IPS-NIHi7 (cell line): ENCODE measurements around the gene SIN3B.
"Not testable (repeated sequence)": the region's sequence is repeated elsewhere in the genome, so short reads cannot be mapped to it uniquely, and the experiment has no call there.

Experiments used
- DNase-seq: peaks from one replicate; pipeline ENCODE4 v3.0.0; 2012; ENCODE audit warnings: mixed read lengths; ENCODE audit errors: extremely low spot score

Gene SIN3B

DNA sequence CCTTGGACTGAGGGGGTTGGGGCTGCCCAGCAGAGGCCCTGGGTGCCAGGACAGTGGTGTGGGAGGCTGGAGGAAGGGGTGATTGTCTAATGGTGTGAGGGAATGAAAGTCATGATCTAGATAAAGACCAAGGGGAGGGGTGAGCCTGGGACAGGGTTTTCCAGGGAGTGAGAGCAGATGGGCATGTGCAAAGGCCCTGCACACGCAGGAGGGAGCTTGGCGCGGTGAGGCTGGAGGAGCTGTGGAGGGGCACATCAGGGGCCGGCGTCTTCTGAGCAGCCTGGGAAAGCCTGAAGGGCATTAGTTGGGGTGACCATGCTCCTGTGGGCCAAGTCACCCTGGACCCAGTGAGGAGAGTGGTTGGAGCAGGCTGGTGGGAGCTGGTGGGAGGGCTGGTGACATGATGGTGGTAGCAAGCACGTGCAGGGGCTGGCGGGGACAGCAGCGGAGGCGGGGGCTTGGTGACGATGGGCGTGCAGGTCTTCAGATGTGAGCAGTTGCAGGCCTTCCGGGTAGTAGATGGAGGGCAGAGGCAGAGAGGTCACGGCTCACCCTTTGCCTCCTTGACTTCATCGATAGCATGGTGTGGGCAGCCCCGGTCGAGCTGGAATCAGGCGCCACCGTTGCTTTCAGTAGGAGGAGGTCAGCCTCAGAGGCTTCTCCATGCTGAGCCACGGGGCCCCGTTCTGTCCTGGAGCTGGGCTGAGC is 39.4 kb downstream of the SIN3B start:
- DNase-seq, result no peak

DNA sequence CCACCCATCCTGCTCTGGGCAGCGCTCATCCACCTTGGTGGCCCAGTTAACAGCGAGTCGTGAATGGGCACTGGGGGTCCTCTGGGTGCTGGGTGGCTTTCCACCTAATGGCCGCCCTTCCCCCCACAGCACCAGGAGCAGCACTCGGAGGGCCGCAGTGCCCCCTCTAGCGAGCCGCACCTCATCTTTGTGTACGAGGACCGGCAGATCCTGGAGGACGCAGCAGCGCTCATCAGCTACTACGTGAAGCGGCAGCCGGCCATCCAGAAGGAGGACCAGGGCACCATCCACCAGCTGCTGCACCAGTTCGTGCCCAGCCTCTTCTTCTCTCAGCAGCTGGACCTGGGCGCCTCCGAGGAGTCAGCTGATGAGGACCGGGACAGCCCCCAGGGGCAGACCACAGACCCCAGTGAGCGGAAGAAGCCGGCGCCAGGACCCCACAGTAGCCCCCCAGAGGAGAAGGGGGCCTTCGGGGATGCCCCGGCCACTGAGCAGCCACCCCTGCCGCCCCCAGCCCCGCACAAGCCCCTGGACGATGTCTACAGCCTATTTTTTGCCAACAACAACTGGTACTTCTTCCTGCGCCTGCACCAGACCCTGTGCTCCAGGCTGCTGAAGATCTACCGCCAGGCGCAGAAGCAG is 40.3 kb downstream of the SIN3B start:
- no peak for DNase-seq

DNA sequence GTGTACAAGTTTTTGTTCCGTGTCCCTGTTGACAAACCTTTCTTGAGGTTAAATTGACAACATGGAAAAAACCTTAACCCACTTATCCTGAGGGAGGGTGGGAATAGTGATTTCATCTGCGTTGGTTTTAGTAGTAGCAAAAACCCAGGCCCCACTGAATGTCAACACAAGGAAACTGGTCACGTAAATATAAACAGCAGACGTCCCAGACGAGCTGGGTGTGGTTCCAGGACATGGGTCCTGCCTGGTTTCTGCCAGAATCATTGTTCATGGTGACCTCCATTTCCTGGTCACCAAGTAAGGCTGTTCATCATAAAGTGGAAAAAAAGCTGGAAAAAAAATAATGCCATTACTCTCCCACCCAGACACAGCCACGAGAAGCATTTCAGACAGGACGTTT is 42.7 kb downstream of the SIN3B start:
- DNase-seq, result no peak

DNA sequence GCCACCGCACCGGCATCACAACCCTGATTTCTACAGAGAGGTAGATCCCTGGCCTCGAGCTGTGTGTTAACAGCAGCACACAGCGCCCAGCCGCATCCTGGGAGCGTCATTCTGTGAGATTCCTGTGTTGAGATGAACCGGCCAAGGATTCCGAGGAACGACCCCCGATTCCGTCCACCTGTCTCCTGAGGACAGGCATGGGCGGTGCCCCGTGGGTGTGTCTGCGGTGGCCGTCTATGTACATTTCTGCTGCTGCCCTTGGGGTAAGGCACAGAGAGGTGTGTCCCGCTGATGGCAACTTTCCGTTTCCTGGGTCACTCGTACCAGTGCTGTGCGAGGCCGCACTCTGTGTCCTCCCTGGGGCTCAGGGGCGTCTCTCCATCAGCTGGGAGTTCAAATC is 43.5 kb downstream of the SIN3B start:
- DNase-seq, result no peak

DNA sequence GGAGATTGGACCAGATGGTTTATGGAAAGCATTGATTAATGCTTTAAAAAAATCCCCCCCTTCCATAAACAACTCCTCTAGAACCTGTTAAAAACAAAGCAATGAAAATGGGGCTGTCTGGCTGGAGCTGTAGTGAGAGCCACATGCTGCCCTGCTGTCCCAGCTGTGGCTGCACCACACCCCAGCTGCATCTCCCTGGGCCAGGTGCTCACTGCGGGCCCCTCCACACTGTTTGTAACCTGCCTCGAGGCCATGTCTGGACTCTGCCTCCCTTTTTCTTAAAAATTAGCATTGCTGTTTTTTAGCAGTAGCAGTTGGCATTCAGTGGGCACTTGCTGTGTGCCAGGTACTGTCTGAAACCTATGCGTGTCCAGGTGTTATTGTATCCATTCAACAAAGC is 44.4 kb downstream of the SIN3B start:
- no peak for DNase-seq

DNA sequence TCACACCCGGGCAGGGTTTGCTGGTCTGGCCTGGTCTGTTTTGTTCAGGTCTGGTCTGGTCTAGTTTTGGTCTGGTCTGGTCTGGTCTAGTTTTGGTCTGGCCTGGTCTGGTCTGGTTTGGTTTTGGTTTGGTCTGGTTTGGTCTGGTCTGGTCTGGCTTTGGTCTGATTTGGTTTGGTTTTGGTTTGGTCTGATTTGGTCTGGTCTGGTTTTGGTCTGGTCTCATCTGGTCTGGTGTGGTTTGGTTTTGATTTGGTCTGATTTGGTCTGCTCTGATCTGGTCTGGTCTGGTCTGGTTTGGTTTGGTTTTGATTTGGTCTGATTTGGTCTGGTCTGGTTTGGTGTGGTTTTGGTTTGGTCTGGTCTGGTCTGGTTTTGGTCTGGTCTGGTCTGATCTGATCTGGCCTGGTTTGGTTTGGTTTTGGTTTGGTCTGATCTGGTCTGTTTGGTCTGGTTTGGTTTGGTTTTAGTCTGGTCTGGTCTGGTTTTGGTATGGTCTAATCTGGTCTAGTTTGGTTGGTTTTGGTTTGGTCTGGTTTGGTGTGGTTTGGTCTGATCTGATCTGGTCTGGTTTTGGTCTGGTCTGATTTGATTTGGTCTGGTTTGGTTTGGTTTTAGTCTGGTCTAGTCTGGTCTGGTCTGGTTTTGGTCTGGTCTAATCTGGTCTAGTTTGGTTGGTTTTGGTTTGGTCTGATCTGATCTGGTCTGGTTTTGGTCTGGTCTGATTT is 45.2 kb downstream of the SIN3B start:
- DNase-seq, result no peak

DNA sequence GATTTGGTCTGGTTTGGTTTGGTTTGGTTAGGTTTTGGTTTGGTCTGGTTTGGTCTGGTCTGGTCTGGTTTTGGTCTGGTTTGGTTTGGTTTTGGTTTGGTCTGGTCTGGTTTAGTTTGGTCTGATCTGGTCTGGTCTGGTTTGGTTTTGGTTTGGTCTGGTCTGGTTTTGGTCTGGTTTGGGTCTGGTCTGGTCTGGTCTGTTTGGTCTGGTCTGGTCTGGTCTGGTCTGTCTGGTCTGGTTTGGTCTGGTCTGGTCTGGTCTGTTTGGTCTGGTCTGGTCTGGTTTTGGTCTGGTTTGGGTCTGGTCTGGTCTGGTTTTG is 45.7 kb downstream of the SIN3B start:
- DNase-seq, result not testable (repeated sequence)

DNA sequence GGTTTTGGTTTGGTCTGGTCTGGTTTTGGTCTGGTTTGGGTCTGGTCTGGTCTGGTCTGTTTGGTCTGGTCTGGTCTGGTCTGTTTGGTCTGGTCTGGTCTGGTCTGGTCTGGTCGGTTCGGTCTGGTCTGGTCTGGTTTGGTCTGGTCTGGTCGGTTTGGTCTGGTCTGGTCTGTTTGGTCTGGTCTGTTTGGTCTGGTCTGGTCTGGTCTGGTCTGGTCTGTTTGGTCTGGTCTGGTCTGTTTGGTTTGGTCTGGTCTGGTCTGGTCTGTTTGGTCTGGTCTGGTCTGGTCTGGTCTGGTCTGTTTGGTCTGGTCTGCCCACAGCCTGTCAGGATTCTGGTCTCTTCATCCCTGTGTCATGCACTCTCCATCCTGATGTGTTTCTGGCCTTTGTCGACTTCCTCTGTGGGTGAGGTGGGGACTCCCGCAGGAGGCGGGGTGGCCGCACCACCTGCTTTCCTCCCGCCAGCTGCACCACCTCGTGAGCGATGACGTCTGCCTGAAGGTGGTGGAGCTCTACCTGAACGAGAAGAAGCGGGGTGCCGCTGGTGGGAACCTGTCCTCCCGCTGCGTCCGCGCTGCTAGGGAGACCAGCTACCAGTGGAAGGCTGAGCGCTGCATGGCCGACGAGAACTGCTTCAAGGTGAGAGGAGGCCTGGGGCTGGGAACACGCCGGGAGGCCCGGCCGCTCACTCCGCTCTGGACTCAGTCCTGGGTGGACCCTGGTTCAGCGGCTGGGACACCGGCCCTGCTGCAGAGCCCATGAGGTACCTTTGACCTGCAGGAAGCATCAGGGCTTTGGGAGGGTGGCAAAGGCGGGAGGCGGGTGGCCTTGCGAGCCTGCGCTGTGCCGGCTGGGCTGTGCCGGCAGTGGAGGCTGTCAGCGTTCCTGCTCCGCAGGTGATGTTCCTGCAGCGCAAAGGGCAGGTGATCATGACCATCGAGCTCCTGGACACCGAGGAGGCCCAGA is 46.7 kb downstream of the SIN3B start:
- no peak for DNase-seq

DNA sequence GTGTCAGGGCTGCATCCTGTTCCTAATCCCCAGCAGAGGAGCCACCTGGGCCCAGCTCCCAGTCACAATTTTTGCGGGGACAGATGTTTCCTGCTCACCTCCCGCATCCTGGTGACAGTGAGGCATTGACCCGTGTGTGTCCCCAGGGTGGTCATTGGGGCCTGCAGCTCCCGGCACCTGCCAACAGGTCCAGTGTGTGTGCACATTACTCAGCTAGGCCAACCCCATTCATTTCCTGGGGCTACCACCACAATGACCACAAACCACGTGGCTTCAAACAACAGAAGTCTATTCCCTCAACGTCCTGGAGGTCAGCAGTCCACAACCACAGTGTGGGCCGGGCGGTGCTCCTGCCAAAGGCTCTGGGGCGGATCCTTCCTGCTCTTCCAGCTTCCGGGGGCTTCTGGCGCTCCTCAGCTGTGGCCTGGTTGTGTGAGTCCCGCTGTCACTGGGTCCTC is 47.7 kb downstream of the SIN3B start:
- no peak for DNase-seq

DNA sequence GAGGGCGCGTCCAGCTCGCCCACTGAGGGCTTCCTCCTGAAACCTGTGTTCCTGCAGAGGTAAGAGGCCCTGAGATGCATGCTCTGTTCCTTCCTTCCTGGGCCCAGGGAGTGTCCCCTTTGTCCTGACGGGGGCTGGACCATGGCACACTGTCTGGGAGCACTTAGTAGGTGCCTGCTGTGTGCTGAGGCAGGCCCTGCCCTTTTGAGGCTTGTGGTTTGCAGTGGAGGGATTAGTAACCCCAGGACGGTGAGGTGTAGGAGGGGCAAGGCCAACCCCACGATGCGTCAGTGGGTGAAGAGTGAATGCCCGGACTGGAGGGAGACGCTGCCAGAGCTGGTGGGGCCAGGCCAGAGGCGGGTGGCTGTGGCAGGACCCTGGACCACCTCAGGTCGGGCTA is 48.4 kb downstream of the SIN3B start:
- no peak for DNase-seq

DNA sequence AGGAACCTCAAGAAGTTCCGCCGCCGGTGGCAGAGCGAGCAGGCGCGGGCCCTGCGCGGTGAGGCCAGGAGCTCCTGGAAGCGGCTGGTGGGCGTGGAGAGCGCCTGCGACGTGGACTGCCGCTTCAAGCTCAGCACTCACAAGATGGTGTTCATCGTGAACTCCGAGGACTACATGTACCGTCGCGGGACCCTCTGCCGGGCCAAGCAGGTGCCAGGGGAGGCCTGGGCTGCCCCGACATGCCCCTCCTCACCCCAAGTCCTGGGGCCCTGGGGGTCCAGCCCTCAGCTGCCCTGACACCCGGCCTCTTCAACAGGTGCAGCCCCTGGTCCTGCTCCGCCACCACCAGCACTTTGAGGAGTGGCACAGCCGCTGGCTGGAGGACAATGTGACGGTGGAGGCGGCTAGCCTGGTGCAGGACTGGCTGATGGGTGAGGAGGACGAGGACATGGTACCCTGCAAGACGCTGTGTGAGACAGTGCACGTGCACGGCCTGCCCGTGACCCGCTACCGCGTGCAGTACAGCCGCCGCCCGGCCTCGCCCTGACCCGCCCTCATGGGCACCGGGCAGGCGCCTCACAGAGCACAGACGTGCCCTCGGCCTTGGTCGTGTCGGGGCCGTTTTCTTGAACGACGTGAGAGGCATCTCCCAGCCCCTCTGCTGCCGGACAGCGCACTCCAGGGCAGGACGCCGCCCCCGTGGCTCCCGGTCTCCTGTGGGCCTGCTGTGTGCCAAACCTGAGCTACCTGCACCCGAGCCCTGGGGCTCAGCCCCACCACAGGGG is 49.2 kb downstream of the SIN3B start:
- no peak for DNase-seq

DNA sequence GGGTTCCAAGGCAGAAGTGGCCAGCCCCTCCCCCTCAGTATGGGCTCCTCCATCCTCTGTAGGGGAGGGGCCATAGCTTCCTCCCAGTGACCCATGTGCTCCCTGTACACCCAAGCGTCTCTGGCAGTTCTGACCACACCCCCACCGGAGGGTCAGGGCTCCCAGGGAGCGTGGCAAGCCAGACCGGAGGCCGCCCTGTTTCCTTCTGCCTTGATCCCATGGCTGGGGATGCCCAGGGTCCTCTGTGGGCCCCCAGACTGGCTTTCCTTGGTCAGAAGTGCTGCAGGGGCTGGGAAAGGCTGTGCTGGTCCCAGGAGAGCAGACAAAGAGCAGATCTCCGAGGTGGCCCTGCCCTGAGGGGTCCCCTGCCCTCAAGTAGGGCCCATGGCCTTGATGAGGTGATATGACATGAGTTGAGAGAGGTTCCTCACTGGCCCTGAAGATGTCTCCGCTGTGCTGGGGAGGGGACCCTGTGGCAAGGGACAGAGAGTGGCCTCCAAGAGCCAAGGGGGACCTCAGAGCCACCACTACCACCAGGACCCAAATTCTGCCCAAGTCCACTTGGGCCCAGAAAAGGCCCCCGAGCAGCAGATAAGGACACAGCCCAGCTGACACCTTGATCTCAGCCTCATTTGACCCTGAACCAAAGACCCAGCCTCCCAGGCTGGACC is 51.8 kb downstream of the SIN3B start:
- no peak for DNase-seq

DNA sequence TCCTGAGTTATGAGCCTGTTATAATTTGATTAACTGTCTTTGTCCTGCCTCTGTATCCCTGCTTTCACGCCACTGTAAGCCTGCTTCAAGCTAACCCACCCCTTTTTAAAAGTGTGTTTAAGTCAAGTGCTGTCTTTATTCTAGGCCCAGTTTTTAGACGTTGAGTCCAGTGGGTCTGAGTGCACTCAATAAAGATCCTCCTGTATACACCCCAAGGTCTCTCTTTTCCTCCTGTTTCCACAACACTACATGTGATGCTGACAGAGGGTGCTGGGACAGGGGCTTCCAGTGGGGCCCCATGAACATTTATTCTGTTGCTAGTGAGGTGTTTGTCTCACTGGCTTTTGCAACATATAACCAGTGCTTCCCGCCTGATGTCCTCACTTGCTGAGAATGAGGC is 52.9 kb downstream of the SIN3B start:
- DNase-seq, result no peak

DNA sequence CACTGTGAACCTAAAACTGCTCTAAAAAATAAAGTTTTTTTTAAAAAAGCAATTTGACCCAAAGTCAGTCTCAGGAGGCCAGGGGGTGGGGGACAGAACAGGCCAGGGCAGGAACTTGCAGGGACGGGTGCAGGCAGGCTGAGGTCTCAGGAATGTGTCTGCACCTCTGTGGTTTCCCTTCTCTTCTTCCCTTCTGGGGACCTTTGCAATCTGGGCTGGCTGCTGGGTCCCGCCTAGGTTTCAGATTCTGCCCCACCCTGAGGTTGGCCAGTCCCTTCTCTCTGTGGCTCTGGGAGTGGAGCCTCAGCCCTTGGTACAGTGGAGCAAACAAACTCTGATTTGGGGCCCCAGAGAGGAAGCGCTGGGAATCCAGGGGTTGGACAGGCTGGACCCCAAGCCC is 54.3 kb downstream of the SIN3B start:
- DNase-seq, result no peak

DNA sequence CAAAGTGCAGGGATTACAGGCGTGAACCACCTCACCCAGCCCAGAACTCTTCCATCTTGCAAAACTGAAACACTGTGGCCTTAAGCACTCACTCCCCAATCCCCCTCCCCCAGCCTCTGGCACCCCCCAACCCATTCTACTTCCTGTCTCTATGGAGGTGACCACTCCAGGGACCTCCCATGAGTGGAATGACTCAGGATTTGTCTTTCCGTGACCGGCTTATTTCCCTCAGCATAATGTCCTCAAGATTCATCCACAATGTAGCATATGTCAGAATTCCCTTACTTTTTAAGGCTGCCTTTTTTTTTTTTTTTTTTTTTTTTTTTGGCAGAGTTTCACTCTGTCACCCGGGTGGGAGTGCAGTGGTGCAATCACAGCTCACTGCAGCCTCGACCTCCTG is 56.0 kb downstream of the SIN3B start:
- no peak for DNase-seq

DNA sequence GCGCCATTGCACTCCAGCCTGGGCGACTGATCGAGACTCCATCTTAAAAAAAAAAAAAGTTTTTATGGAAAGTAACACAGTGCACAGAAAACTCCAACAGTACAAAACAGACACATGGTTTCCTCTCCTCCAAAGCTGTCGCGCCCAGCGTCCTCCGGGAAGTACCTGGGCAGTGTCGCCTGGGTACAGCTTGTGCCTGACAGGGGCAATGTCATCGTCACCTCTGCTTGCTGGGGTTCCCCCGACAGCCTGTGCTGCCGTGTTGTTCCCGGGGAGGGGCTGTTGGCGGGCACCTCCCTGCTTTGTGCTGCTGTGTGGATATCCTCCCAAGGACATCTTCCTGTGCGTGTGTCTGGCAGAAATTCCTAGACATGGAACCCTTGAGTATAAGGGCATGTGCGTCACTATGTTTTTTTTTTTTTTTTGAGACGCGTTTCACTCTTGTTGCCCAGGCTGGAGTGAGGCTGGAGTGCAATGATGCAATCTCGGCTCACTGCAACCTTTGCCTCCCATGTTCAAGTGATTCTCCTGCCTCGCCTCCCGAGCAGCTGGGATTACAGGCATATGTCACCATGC is 57.2 kb downstream of the SIN3B start:
- DNase-seq, result no peak

DNA sequence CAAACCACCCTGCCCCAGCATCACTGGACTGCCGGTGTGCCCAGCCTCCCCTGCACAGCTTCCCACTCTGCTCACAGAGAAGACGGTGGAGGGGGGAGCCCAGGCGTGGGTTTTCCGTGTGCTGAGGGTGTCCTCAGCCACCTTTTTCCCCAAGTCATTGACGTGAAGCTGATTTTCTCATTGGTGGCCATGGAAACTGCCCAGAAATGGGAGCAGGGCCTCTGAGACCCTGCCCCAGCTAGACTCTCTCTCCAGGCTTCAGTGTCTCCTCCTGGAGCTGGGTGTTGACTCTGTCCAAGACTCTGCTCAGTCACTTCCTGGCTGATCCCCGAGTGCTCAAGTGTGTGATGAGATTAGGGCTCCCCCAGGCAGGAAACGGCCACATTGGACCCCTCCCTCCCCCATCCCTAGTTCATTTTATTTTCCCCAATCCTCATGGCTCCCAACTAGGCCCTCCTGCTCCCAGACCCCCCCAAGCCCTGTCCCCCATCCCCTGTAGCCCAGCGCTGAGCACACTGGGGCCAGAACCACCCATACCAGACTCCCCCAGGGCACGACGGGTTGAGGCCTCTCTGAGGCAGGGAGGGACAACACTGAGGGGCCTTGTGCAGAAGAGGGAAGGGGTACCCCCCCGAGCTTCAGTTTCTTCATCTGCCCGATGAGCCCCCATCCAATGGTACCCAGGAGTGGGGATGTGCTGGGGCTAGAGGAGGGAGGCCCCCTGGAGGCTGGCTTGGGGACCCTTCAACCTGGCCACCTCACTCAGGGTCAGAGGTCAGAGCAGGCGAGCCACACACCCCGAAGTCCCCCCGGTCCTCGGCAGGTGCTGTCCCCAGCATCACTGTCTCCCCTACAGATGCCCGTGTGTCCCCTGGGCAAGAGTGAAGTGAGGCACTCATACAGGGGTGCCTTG is 58.4 kb downstream of the SIN3B start:
- no peak for DNase-seq

DNA sequence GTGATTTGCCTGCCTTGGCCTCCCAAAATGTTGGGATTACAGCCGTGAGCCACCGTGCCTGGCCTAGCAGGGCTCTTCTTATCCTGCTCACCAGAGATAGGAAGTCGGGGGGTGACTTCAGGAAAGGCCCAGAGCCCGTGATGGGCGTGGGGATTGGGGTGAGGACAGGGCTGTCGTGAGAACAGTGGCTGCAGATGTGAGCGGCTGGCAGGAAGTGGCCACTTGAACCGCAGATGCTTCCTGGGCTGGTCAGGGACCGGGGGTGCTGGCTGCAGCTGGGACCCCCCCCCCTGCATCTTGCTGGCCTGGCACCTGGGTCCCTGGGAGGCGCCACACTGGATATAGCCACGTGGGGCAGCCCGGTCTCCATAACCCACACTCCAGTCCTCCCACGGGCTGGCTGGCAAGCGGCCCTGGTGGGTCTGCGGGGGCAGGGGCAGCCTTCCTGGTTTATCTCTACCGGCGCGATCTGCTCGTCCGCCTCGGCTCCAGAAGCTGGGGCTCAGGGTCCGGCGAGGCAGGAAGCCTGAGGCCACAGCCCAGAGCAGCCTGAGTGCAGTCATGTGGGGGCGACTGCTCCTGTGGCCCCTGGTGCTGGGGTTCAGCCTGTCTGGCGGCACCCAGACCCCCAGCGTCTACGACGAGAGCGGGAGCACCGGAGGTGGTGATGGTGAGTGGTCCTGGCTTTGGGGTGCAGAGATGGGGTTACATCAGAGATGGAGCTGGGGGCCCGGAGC is 59.6 kb downstream of the SIN3B start, which contains the start of gene F2RL3:
F2RL3 (plus strand) TSS at position 371 of the 737 bp plus-strand sequence; CDS start at position 562, 191 bp downstream.
- no peak for DNase-seq
